CD4-positive, CD25-positive, alpha-beta regulatory T cell (primary cell): ENCODE data around the gene NALCN. TPM values are rescaled to one million over a fixed set of nuclear protein-coding genes. Genes with fewer than 3 reads are reported as not detected.

Experiments
- ATAC-seq, 2 donors: fragments of 150-1000 bp; cut with Tn5 transposase; one replicate each; pipeline ENCODE4 v1.10.0; 2021; ENCODE audit warnings: low read depth in 2 of 2, moderate number of reproducible peaks in 2 of 2, moderate library complexity in 1 of 2
- DNase-seq, 3 donors: peaks; one replicate each; pipeline versions ENCODE4 v3.0.0 to v3.0.0-alpha.2; 2012 to 2022; ENCODE audit warnings: mixed read lengths in 1 of 3
- H3K27ac ChIP-seq: one replicate; pipeline ENCODE4 v1.7.0; 2013; ENCODE audit warnings: mild to moderate bottlenecking, low read length; ENCODE audit not compliant: insufficient read depth, poor library complexity, severe bottlenecking
- H3K27me3 ChIP-seq: one replicate; pipeline ENCODE4 v1.7.0; 2013; ENCODE audit warnings: low read length; ENCODE audit not compliant: control insufficient read depth, insufficient read depth
- H3K36me3 ChIP-seq: one replicate; pipeline ENCODE4 v1.7.0; 2013; ENCODE audit warnings: mild to moderate bottlenecking, low read length, moderate library complexity; ENCODE audit not compliant: control insufficient read depth, insufficient read depth
- H3K4me1 ChIP-seq: 2 replicates; pipeline ENCODE4 v1.7.0; 2013; ENCODE audit warnings: mild to moderate bottlenecking, low read length; ENCODE audit not compliant: insufficient read depth, control insufficient read depth, poor library complexity, severe bottlenecking
- H3K4me3 ChIP-seq: one replicate; pipeline ENCODE4 v1.7.0; 2013; ENCODE audit warnings: low read depth, mild to moderate bottlenecking, low read length, moderate library complexity
- H3K9me3 ChIP-seq, 2 experiments: 1 replicate in 1 of 2; 2 replicates in 1 of 2; pipeline ENCODE4 v1.7.0; 2013; ENCODE audit warnings: low read length in 2 of 2, mild to moderate bottlenecking in 1 of 2, moderate library complexity in 1 of 2; ENCODE audit not compliant: control insufficient read depth in 2 of 2
- H3K27ac Mint-ChIP-seq, 3 donors: one replicate each; pipeline ENCODE4 v1.8.0; 2020 to 2022; ENCODE audit warnings: mild to moderate bottlenecking in 3 of 3, mixed read lengths in 3 of 3, moderate library complexity in 2 of 3
- H3K27me3 Mint-ChIP-seq: one replicate; pipeline ENCODE4 v1.8.0; 2022; ENCODE audit warnings: mild to moderate bottlenecking, mixed read lengths
- H3K36me3 Mint-ChIP-seq: one replicate; pipeline ENCODE4 v1.8.0; 2020; ENCODE audit warnings: mixed read lengths
- H3K4me1 Mint-ChIP-seq, 4 donors: one replicate each; pipeline ENCODE4 v1.8.0; 2020 to 2022; ENCODE audit warnings: mixed read lengths in 4 of 4, mild to moderate bottlenecking in 1 of 4
- H3K4me3 Mint-ChIP-seq, 4 donors: one replicate each; pipeline ENCODE4 v1.8.0; 2020 to 2022; ENCODE audit warnings: mild to moderate bottlenecking in 4 of 4, mixed read lengths in 4 of 4, moderate library complexity in 3 of 4
- H3K9me3 Mint-ChIP-seq, 7 donors: one replicate each; pipeline ENCODE4 v1.8.0; 2020 to 2022; ENCODE audit warnings: mixed read lengths in 7 of 7, mild to moderate bottlenecking in 3 of 7, moderate library complexity in 2 of 7
- polyA plus RNA-seq, 4 donors: library from polyadenylated mRNA; unstranded; fragments of 300-500 nt; fragmentation: Illumina TruSeq; gene quantifications; one replicate each; pipeline ENCODE4 v1.2.3, GENCODE V29; 2021
- total RNA-seq: library from RNA; stranded (reverse); gene quantifications from one replicate; pipeline ENCODE4 v1.2.3, GENCODE V29; 2022

NALCN gene
- total and polyA plus RNA-seq, 5 donors from 2014 or later, result not detected

DNA sequence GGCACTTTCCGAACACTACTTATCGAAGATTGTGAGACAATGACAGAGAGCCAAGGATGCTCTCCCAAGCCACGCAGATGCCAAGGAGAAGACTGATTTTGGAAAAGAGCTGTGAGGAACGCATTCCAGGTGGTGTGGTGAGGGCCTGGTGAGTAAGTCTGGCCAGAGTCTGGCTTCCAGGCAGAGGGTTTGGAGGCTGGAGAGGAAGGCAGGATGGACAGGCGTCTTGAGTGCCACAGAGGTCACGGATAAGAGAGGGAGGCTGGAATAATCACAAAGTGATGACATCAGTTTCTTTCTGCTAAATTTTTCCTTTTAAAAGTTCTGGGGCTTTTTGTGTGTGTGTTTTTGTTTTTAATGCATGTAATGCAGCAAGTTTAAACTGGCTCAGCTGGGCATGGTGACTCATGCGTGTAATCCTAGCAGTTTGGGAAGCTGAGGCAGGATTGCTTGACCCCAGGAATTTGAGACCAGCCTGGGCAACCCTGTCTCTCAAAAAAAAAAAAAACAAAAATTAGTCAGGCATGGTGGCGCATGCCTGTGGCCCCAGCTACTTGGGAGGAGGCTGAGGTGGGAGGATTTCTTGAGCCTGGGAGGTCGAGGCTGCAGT, 235.1 kb downstream of the NALCN start:
- Histone ChIP-seq H3K27ac (no peak overlapping the region), H3K4me1 (no peaks in the 10 kb centered on the region), H3K36me3 (no peaks in the 10 kb centered on the region), H3K27me3 (no peaks in the 10 kb centered on the region), H3K4me3 (no peak overlapping the region), H3K9me3 (no peaks in the 10 kb centered on the region)
- Mint-ChIP-seq H3K4me1 (no peaks in the 10 kb centered on the region), H3K27me3 (peaks cover 5% of the 10 kb centered on the region), H3K27ac (no peak overlapping the region), H3K4me3 (no peak overlapping the region), H3K9me3 (no peaks in the 10 kb centered on the region), H3K36me3 (no peaks in the 10 kb centered on the region)
- no peak for DNase-seq
- no peak for ATAC-seq

DNA sequence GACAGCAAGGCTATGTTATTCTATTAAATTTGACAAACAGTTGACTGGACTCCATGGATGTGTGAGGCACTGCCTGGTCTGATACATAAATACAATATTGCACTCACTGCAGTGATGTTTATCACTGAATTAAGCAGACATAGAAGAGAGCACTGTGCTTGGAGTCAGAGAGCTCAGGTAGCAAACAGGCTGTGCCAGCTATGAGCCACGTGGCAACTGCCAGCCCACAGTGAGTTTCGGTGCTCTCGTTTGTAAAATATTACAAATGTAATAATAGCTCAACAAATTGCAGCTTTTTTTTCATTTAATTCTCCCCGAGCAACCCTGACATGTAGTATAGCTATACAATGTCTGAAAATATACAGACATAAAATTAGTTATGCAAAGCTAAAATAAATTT, 237.3 kb downstream of the NALCN start:
- Mint-ChIP-seq H3K9me3 (peaks cover 0 to 1% (median 0%) of the 10 kb centered on the region in 7 donors), H3K27ac (no peak overlapping the region), H3K4me1 (no peaks in the 10 kb centered on the region), H3K36me3 (no peaks in the 10 kb centered on the region), H3K4me3 (no peak overlapping the region), H3K27me3 (peaks cover 5% of the 10 kb centered on the region)
- DNase-seq (no peak), ATAC-seq (no peak)
- Histone ChIP-seq H3K9me3 (no peaks in the 10 kb centered on the region), H3K36me3 (no peaks in the 10 kb centered on the region), H3K27ac (no peak overlapping the region), H3K4me1 (no peaks in the 10 kb centered on the region), H3K27me3 (no peaks in the 10 kb centered on the region), H3K4me3 (no peak overlapping the region)

DNA sequence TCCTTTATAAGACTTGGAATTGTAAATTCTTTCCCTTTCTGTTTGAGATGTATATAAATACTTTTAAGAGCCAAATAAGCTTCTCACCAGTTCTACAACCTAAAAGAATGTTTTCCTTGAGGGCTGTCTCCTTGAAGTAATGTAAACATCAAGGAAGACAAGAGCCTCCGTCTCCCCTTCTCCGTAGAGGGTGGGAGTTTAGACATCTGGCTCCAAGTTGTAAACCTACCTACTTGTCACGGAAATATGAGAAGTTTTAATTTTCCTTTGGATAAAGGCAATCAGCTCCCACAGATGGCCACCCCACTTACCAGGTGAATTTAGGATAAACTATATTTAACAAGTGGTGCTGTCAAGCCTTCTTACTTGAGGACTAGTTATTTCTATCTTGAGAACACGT, 237.9 kb downstream of the NALCN start:
- H3K36me3 Mint-ChIP-seq, result no peaks in the 10 kb centered on the region
- H3K4me3 ChIP-seq, result no peak overlapping the region

DNA sequence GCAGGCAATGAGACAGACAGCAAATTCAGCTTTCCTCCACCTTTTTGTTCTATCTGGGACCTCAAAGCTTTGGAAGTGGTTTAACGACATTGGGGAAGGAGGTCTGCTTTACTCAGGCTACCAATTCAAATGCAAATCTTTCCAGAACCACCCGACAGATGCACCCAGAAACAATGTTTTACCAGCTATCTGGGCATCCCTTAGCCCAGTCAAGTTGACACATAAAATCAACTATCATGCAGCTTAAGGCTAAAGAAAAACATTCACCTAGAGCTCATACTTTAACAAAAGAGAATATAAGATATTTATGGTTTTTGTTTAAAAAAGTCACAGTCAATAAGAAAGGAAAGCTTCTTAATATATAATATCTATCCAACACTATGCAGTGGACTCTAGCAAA, 246.0 kb downstream of the NALCN start:
- Histone ChIP-seq H3K27me3 (peaks cover 1% of the 10 kb centered on the region), H3K4me3 (no peak overlapping the region), H3K4me1 (no peaks in the 10 kb centered on the region), H3K36me3 (no peaks in the 10 kb centered on the region), H3K9me3 (no peaks in the 10 kb centered on the region), H3K27ac (no peak overlapping the region)
- Mint-ChIP-seq H3K4me3 (no peak overlapping the region), H3K4me1 (no peaks in the 10 kb centered on the region), H3K9me3 (peaks cover 0 to 4% (median 0%) of the 10 kb centered on the region in 7 donors), H3K27me3 (no peaks in the 10 kb centered on the region), H3K27ac (no peak overlapping the region), H3K36me3 (no peaks in the 10 kb centered on the region)
- DNase-seq (no peak), ATAC-seq (no peak)

More for the DNA sequence above, 237.9 kb downstream of the NALCN start:
- Mint-ChIP-seq H3K9me3 (peaks cover 0 to 1% (median 0%) of the 10 kb centered on the region in 7 donors), H3K4me1 (no peaks in the 10 kb centered on the region), H3K4me3 (no peak overlapping the region), H3K27ac (no peak overlapping the region), H3K27me3 (peaks cover 5% of the 10 kb centered on the region)
- Histone ChIP-seq H3K27me3 (no peaks in the 10 kb centered on the region), H3K4me1 (no peaks in the 10 kb centered on the region), H3K9me3 (no peaks in the 10 kb centered on the region), H3K27ac (no peak overlapping the region), H3K36me3 (no peaks in the 10 kb centered on the region)
- DNase-seq (no peak), ATAC-seq (no peak)

DNA sequence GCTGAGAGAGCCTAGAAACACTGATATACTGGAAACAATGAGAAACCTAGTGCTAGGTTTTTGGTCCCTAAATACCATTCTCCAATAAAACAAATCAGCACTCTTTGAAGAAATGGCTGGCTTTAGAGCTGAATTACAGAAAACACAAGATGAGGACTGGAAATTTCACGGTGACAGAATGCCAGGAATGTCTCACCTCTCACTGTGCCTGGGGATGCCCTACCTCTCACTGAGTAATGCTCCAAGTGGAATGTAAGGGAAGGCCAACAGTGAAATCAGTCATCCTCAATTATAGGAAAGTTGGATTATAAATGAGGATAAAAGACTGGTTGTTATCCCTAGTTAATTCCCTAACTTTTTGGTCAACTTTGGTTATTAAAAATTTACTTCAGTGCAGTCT, 259.0 kb downstream of the NALCN start:
- peaks cover 34% of the 10 kb centered on the region for H3K27me3 Mint-ChIP-seq
- peaks cover 0 to 2% (median 0%) of the 10 kb centered on the region in 7 donors for H3K9me3 Mint-ChIP-seq

DNA sequence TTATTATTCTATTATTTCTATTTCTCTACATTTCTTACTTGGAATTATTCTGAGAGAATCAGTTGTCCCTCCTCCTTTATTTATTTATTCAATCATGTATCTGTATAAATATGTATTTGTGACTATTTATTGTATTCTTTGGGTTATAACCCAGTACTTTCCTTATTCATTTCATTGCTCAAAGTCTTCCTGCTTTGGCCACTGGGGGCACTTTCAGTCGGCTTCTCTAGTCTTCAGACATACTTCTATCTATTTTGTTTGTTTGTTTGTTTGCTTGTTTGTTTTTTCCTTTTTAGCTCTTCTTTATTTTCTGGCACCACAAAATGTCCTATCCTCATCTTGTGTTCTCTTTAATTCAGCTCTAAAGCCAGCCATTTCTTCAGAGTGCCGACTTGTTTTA, 260.4 kb downstream of the NALCN start:
- Mint-ChIP-seq H3K27me3 (peaks cover 32% of the 10 kb centered on the region), H3K9me3 (peaks cover 0 to 2% (median 0%) of the 10 kb centered on the region in 7 donors), H3K36me3 (no peaks in the 10 kb centered on the region), H3K27ac (no peak overlapping the region), H3K4me3 (no peak overlapping the region), H3K4me1 (peaks cover 0 to 5% (median 0%) of the 10 kb centered on the region in 4 donors)
- no peaks in the 10 kb centered on the region for H3K9me3 ChIP-seq
- no peak for DNase-seq
- H3K27ac ChIP-seq, result no peak overlapping the region
- H3K4me1 ChIP-seq, result no peaks in the 10 kb centered on the region
- ATAC-seq, result no peak
- peaks cover 16% of the 10 kb centered on the region for H3K27me3 ChIP-seq
- H3K4me3 ChIP-seq, result no peak overlapping the region
- H3K36me3 ChIP-seq, result no peaks in the 10 kb centered on the region

More for the DNA sequence above, 259.0 kb downstream of the NALCN start:
- H3K9me3 ChIP-seq, result no peaks in the 10 kb centered on the region
- ATAC-seq (no peak), DNase-seq (no peak)
- no peak overlapping the region for H3K27ac ChIP-seq
- no peak overlapping the region for H3K4me3 ChIP-seq
- Mint-ChIP-seq H3K27ac (no peak overlapping the region), H3K4me3 (no peak overlapping the region), H3K36me3 (no peaks in the 10 kb centered on the region), H3K4me1 (peaks cover 0 to 5% (median 0%) of the 10 kb centered on the region in 4 donors)
- no peaks in the 10 kb centered on the region for H3K36me3 ChIP-seq
- H3K4me1 ChIP-seq, result no peaks in the 10 kb centered on the region
- peaks cover 10% of the 10 kb centered on the region for H3K27me3 ChIP-seq

DNA sequence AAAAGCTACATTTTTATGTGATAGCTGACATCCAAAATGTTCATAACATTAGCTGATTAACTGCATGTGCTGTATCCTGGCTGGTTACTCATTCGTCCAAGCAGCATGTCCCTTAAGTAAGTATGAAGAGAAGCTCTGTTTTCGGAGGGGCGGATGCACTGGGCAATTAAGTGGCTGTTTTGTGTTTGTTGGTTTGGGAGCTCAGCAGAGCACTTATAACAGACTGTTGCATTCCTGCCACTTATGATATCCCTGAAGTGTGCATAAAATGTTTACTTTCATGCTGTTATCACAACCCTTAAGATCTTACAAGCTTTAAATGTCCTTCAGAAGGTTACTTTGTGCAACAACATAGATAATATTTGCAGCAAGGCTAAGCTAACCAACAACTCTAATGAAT, 264.1 kb downstream of the NALCN start:
- Histone ChIP-seq H3K27me3 (peaks cover 14% of the 10 kb centered on the region), H3K4me1 (no peaks in the 10 kb centered on the region), H3K9me3 (no peaks in the 10 kb centered on the region), H3K36me3 (no peaks in the 10 kb centered on the region), H3K27ac (no peak overlapping the region), H3K4me3 (no peak overlapping the region)
- no peaks in the 10 kb centered on the region for H3K36me3 Mint-ChIP-seq
- no peak overlapping the region for H3K4me3 Mint-ChIP-seq
- H3K27ac Mint-ChIP-seq, result no peak overlapping the region
- peaks cover 0 to 5% (median 0%) of the 10 kb centered on the region in 4 donors for H3K4me1 Mint-ChIP-seq
- peaks cover 36% of the 10 kb centered on the region for H3K27me3 Mint-ChIP-seq
- no peaks in the 10 kb centered on the region for H3K9me3 Mint-ChIP-seq
- ATAC-seq (no peak), DNase-seq (no peak)

DNA sequence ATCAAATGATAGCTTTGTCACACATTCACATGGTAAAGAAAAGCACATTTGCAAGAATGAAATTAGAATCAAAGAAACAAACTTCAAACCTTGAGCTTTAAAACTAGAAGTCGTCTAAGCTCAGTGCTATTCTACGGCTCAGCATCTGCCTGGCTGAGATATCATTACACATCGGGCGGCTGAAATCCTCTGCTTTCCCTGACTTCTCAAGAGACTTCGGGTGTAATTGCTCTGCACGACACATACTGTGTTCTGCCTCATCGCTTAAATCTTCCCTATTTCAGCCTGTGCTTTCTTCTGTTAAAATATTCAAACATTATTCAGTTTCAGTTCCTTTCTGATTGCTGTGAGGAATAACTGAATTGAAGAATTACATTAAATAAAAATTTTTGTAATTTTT, 265.3 kb downstream of the NALCN start:
- Mint-ChIP-seq H3K27me3 (peaks cover 29% of the 10 kb centered on the region), H3K27ac (no peak overlapping the region), H3K4me3 (no peak overlapping the region), H3K9me3 (peaks cover 0 to 2% (median 0%) of the 10 kb centered on the region in 7 donors), H3K36me3 (no peaks in the 10 kb centered on the region), H3K4me1 (peaks cover 0 to 1% (median 0%) of the 10 kb centered on the region in 4 donors)
- H3K27ac ChIP-seq, result no peak overlapping the region
- H3K4me1 ChIP-seq, result no peaks in the 10 kb centered on the region
- no peak for ATAC-seq
- H3K4me3 ChIP-seq, result no peak overlapping the region
- H3K36me3 ChIP-seq, result no peaks in the 10 kb centered on the region
- no peak for DNase-seq
- H3K9me3 ChIP-seq, result no peaks in the 10 kb centered on the region
- H3K27me3 ChIP-seq, result peaks cover 14% of the 10 kb centered on the region
